Colonic mucosa (tissue), 4 donors: ENCODE data around the gene TUT7. TPM values are rescaled to one million over a fixed set of nuclear protein-coding genes. Genes with fewer than 3 reads are reported as not detected.

Source experiments
- DNase-seq: peaks from one replicate; pipeline ENCODE4 v3.0.0-alpha.2; 2020
- H3K27ac ChIP-seq: fragments of 200-600 bp; one replicate; pipeline ENCODE4 v1.8.0; 2021
- H3K27me3 ChIP-seq: fragments of 200-600 bp; one replicate; pipeline ENCODE4 v1.8.0; 2021
- H3K36me3 ChIP-seq: fragments of 200-600 bp; one replicate; pipeline ENCODE4 v1.8.0; 2021
- H3K4me1 ChIP-seq: fragments of 200-600 bp; one replicate; pipeline ENCODE4 v1.8.0; 2021; ENCODE audit warnings: mild to moderate bottlenecking
- H3K4me3 ChIP-seq: fragments of 200-600 bp; one replicate; pipeline ENCODE4 v1.8.0; 2021
- H3K9ac ChIP-seq, 2 donors: one replicate each; pipeline ENCODE4 v1.7.0; 2013; ENCODE audit warnings: control low read depth in 2 of 2, low read depth in 2 of 2, low read length in 2 of 2
- H3K9me3 ChIP-seq: fragments of 200-600 bp; one replicate; pipeline ENCODE4 v1.8.0; 2021
- CTCF ChIP-seq: fragments of 200-600 bp; IDR thresholded peaks from one replicate; pipeline ENCODE4 v1.8.0; 2022; ENCODE audit warnings: antibody characterized with exemption, mild to moderate bottlenecking
- intact Hi-C: fragments of 100-400 bp; cut with DNase I; formaldehyde crosslinking; loops from one replicate; pipeline ENCODE4 v1.14.1; 2022
- total RNA-seq, 2 donors: library from RNA; stranded (reverse); fragmentation: NEBNext Ultra II Directional in 1 of 2; extraction: Animal tissue kit (Norgen Biotek cat#: 25700) in 1 of 2; gene quantifications; one replicate each; pipeline ENCODE4 v1.2.1, GENCODE V29; 2021
- donor health status: healthy.
- donor health status: DM: no; HTN: no; CAD: no.
- donor health status: DM: no; HTN: no; CAD: no.

The TUT7 gene
- total RNA-seq, 2 donors from 2014 or later = 31.5 to 42.4 TPM

GRCh38 chr9:86241216-86241615 is 113.0 kb downstream of the TUT7 start:
- H3K36me3 ChIP-seq = no peaks in the 10 kb centered on the region
- no peaks in the 10 kb centered on the region for H3K9me3 ChIP-seq
- H3K27me3 ChIP-seq = no peaks in the 10 kb centered on the region
- H3K4me3 ChIP-seq = no peak overlapping the region
- no peaks in the 10 kb centered on the region for H3K4me1 ChIP-seq
- no peak for TF ChIP-seq CTCF
- H3K9ac ChIP-seq = no peak overlapping the region
- no peak for DNase-seq
- intact Hi-C loops = no loop called here
- H3K27ac ChIP-seq = no peak overlapping the region

- Histone ChIP-seq H3K4me3 (no peak overlapping the region), H3K9me3 (no peaks in the 10 kb centered on the region), H3K36me3 (no peaks in the 10 kb centered on the region), H3K9ac (no peak overlapping the region), H3K27me3 (no peaks in the 10 kb centered on the region), H3K4me1 (no peaks in the 10 kb centered on the region), H3K27ac (no peak overlapping the region)
- TF ChIP-seq CTCF = no peak
- intact Hi-C loops = no loop called here
- DNase-seq = no peak
These were observed 115.1 kb downstream of the TUT7 start for GRCh38 chr9:86238861-86239770.

Other genes with a start within 250 kb of the TUT7 start
- not detected for gene C9orf153, start 94.8 kb downstream of the TUT7 start, total RNA-seq
- 10 to 100 TPM; 20.3 to 22.4 TPM for gene ISCA1, start 71.9 kb downstream of the TUT7 start, total RNA-seq